HepG2 (cell line): ENCODE results near the gene GLS2. TPM values are rescaled to one million over a fixed set of nuclear protein-coding genes. Genes with fewer than 3 reads are reported as not detected.

Experiments
- ATM ChIP-seq: fragments of 450-650 bp; IDR thresholded peaks from 2 replicates; pipeline ENCODE4 v1.7.1; 2017; ENCODE audit warnings: mild to moderate bottlenecking, borderline replicate concordance
- CAMTA2 ChIP-seq: sonication (generic); formaldehyde crosslinking; IDR thresholded peaks from 2 replicates; pipeline ENCODE4 v1.4.0; 2020; ENCODE audit warnings: mild to moderate bottlenecking, missing genetic modification reagents, borderline replicate concordance
- CBX2 ChIP-seq, 2 experiments: fragments of 200-600 bp in 1 of 2; sonication (generic); formaldehyde crosslinking in 1 of 2; IDR thresholded peaks; 2 replicates each; pipeline versions ENCODE4 v1.7.0 to v1.8.1; 2018 to 2022; ENCODE audit warnings: low read depth in 2 of 2, low read length in 1 of 2, mild to moderate bottlenecking in 1 of 2, missing genetic modification reagents in 1 of 2
- ESRRA ChIP-seq: sonication (generic); formaldehyde crosslinking; IDR thresholded peaks from 2 replicates; pipeline ENCODE4 v1.5.1; 2020; ENCODE audit warnings: mild to moderate bottlenecking, low read depth, missing genetic modification reagents
- KAT7 ChIP-seq: IDR thresholded peaks from 2 replicates; pipeline ENCODE4 v1.6.1; 2018; ENCODE audit warnings: borderline replicate concordance, missing compliant biosample characterization
- NCOA5 ChIP-seq: sonication (generic); formaldehyde crosslinking; IDR thresholded peaks from 2 replicates; pipeline ENCODE4 v1.4.0; 2020; ENCODE audit warnings: missing genetic modification reagents
- NONO ChIP-seq, 2 experiments: fragments of 450-650 bp in 1 of 2; sonication (generic) in 1 of 2; formaldehyde crosslinking in 1 of 2; IDR thresholded peaks in 1 of 2; conservative IDR thresholded peaks in 1 of 2; 2 replicates each; pipeline versions ENCODE4 v1.6.1 to v1.8.0; 2017 to 2022; ENCODE audit warnings: mild to moderate bottlenecking in 1 of 2, missing genetic modification reagents in 1 of 2, moderate library complexity in 1 of 2
- NRL ChIP-seq: sonication (generic); formaldehyde crosslinking; IDR thresholded peaks from 2 replicates; pipeline ENCODE4 v1.5.0; 2020; ENCODE audit warnings: missing genetic modification reagents, mild to moderate bottlenecking, moderate library complexity, borderline replicate concordance
- PAX8 ChIP-seq: sonication (generic); formaldehyde crosslinking; IDR thresholded peaks from 2 replicates; pipeline ENCODE4 v1.8.0; 2022; ENCODE audit warnings: mild to moderate bottlenecking, missing genetic modification reagents, borderline replicate concordance
- PLRG1 ChIP-seq: fragments of 450-650 bp; conservative IDR thresholded peaks from 2 replicates; pipeline ENCODE4 v1.6.1; 2016
- POGZ ChIP-seq: sonication (generic); formaldehyde crosslinking; IDR thresholded peaks from 2 replicates; pipeline ENCODE4 v1.4.0; 2020; ENCODE audit warnings: mild to moderate bottlenecking, missing genetic modification reagents
- THYN1 ChIP-seq: sonication (generic); formaldehyde crosslinking; IDR thresholded peaks from 2 replicates; pipeline ENCODE4 v1.8.1; 2023; ENCODE audit warnings: low read depth, mild to moderate bottlenecking, moderate library complexity, missing genetic modification reagents, borderline replicate concordance
- ZFX ChIP-seq: sonication (generic); formaldehyde crosslinking; IDR thresholded peaks from 2 replicates; pipeline ENCODE4 v1.4.0; 2020; ENCODE audit warnings: mild to moderate bottlenecking, low read depth, missing genetic modification reagents, moderate library complexity
- ZNF33B ChIP-seq: sonication (generic); formaldehyde crosslinking; IDR thresholded peaks from 2 replicates; pipeline ENCODE4 v1.5.1; 2020; ENCODE audit warnings: mild to moderate bottlenecking, missing genetic modification reagents
- ZNF629 ChIP-seq: sonication (generic); formaldehyde crosslinking; conservative IDR thresholded peaks from 2 replicates; pipeline ENCODE4 v1.5.0; 2020; ENCODE audit warnings: missing genetic modification reagents
- polyA plus RNA-seq, 8 experiments: library from polyadenylated mRNA; depleted of rRNA in 3 of 8; stranded (reverse) in 7 of 8; unstranded in 1 of 8; fragments of >200 nt; fragmentation: Illumina TruSeq in 4 of 8; extraction: Trizol in 4 of 8; gene quantifications; 2 replicates each; pipeline versions ENCODE4 v1.2.1 to v1.2.3, GENCODE V29; 2011 to 2016; ENCODE audit warnings: low read depth in 4 of 8, missing spikeins in 1 of 8, mixed read lengths in 1 of 8; ENCODE audit not compliant: insufficient read depth in 1 of 8
- total RNA-seq, 5 experiments: library from RNA; depleted of rRNA; stranded (reverse); fragments of >200 nt; fragmentation: Illumina TruSeq; extraction: Trizol; gene quantifications; 2 replicates each; pipeline ENCODE4 v1.2.3, GENCODE V29; 2016; ENCODE audit warnings: low read depth in 1 of 5
- TF ChIP-seq, protein P1 (sequence below): sonication (generic); formaldehyde crosslinking; IDR thresholded peaks from 2 replicates; pipeline ENCODE4 v1.4.0; 2020; ENCODE audit warnings: missing genetic modification reagents
- TF ChIP-seq, protein P2 (sequence below): sonication (generic); formaldehyde crosslinking; IDR thresholded peaks from 2 replicates; pipeline ENCODE4 v1.4.0; 2020; ENCODE audit warnings: missing genetic modification reagents, mild to moderate bottlenecking, borderline replicate concordance

GLS2 gene
- total and polyA plus RNA-seq, 2 of the 13 experiments (the other 11 are each of a cell fraction or from before 2014, with no cell fraction given), result 8.6 to 12.2 TPM

DNA sequence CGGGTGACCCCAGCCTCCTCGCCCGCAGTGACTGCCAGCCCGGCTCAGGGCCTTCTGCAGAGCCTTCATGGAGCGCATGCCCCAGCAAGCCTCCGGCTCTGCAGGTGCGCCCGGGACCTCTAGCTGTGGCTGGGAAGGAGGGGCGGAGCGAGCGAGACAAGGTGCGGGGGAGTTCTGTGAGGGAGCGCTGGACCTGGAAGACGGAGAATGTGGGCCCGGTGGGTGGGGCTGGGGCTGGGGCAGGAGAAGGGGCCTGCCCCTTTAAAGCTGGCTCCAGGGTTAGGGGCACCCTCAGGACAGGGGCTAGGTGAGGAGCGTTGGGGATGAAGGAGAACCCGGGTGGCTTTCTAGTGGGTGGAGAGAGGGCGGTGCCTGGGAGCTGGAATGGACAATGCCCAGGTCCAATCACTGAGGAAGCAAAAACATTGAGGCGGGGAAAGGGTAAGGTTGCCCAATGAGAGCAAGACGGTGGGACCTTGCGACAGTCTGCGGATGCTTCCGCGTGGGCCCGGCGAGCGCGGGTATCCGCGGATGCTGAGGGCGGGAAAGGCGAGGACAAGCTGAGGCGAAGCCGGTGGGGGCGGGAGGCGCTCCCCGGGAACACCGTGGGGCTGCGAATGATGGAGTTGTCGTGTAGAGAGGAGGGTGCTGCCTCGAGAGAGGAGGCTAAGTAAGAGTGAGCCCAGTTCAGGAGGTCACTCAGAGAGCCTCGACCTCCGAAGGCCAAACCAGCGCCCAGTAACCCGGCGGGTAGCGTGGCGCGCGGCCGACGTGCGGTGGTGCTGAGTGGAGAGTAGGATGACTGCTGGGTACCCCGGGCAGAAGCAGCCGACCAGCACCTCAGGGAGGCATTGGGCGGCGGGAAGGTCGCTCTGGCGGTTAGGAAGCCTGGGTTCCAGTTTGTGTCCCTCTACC is at the start of gene GLS2 (continued):
- TF ChIP-seq KAT7 (CRISPR knock-in tag), result no peak
- peak; percentile 95 for TF ChIP-seq ZNF33B (CRISPR knock-in tag)
- TF ChIP-seq POGZ (CRISPR knock-in tag), result no peak
- TF ChIP-seq THYN1 (CRISPR knock-in tag), result no peak
- TF ChIP-seq ATM, result no peak
- TF ChIP-seq PLRG1, result no peak
- no peak for TF ChIP-seq NCOA5
- TF ChIP-seq, protein P1, sequence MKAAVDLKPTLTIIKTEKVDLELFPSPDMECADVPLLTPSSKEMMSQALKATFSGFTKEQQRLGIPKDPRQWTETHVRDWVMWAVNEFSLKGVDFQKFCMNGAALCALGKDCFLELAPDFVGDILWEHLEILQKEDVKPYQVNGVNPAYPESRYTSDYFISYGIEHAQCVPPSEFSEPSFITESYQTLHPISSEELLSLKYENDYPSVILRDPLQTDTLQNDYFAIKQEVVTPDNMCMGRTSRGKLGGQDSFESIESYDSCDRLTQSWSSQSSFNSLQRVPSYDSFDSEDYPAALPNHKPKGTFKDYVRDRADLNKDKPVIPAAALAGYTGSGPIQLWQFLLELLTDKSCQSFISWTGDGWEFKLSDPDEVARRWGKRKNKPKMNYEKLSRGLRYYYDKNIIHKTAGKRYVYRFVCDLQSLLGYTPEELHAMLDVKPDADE (CRISPR knock-in tag), result peak; percentile 98
- TF ChIP-seq PAX8 (CRISPR knock-in tag), result 0 out of 2 replicates have a peak, but pooled peaks have one; percentile 58
- TF ChIP-seq NONO (IDR thresholded peaks at IDR 0.05), result no peak
- no peak; the same call in none of the 2 replicates for TF ChIP-seq NONO (CRISPR knock-in tag; conservative IDR thresholded peaks at IDR 0.05)
- peak; percentile 73; the same call in 1 of the 2 replicates for TF ChIP-seq ESRRA
- TF ChIP-seq ZFX (CRISPR knock-in tag), result peak; percentile 79
- peak; percentile 97 for TF ChIP-seq NRL (CRISPR knock-in tag)
- peak; percentile 53; the same call in 1 of the 2 replicates for TF ChIP-seq ZNF629 (CRISPR knock-in tag)
- peak; percentile 83; the same call in 1 of the 2 replicates for TF ChIP-seq CAMTA2 (CRISPR knock-in tag)
- no peak for TF ChIP-seq CBX2 (IDR thresholded peaks at IDR 0.05; ENCODE audit: low read depth, low read length)
- 0 out of 2 replicates have a peak, but pooled peaks have one; percentile 37 for TF ChIP-seq CBX2 (CRISPR knock-in tag; IDR thresholded peaks at IDR 0.05; ENCODE audit: low read depth)
- TF ChIP-seq, protein P2, sequence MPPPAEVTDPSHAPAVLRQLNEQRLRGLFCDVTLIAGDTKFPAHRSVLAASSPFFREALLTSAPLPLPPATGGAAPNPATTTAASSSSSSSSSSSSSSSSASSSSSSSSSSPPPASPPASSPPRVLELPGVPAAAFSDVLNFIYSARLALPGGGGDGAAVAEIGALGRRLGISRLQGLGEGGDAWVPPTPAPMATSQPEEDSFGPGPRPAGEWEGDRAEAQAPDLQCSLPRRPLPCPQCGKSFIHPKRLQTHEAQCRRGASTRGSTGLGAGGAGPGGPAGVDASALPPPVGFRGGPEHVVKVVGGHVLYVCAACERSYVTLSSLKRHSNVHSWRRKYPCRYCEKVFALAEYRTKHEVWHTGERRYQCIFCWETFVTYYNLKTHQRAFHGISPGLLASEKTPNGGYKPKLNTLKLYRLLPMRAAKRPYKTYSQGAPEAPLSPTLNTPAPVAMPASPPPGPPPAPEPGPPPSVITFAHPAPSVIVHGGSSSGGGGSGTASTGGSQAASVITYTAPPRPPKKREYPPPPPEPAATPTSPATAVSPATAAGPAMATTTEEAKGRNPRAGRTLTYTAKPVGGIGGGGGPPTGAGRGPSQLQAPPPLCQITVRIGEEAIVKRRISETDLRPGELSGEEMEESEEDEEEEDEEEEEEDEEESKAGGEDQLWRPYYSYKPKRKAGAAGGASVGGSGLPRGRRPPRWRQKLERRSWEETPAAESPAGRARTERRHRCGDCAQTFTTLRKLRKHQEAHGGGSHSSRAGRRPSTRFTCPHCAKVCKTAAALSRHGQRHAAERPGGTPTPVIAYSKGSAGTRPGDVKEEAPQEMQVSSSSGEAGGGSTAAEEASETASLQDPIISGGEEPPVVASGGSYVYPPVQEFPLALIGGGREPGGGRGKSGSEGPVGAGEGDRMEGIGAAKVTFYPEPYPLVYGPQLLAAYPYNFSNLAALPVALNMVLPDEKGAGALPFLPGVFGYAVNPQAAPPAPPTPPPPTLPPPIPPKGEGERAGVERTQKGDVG, result peak; percentile 75; the same call in 1 of the 2 replicates
